H7 (cell line): ENCODE measurements around the gene CYP2U1. TPM values are rescaled to one million over a fixed set of nuclear protein-coding genes. Genes with fewer than 3 reads are reported as not detected.

Experiments used
- total RNA-seq: library from RNA; depleted of rRNA; stranded (reverse); fragments of >200 nt; shearing (Covaris generic); gene quantifications from 2 replicates; pipeline ENCODE4 v1.2.3, GENCODE V29; 2014; rRNA removed

The CYP2U1 gene
- total RNA-seq, 1 experiment from 2014 or later = 1.5 TPM

Other genes starting within 250 kb of the CYP2U1 start
- 53.6 and 63.0 TPM in 2 replicates for gene PAPSS1, start 211.3 kb upstream of the CYP2U1 start, total RNA-seq
- 0.17 and 0.37 TPM in 2 replicates for gene SGMS2, start 106.6 kb upstream of the CYP2U1 start, total RNA-seq
- gene HADH, start 58.3 kb downstream of the CYP2U1 start, total RNA-seq = 14.5 and 17.7 TPM in 2 replicates
- 0.28 and 0.48 TPM in 2 replicates for gene LEF1, start 237.4 kb downstream of the CYP2U1 start, total RNA-seq